ENCODE results near the gene UBAC1. TPM values are rescaled to one million over a fixed set of nuclear protein-coding genes. Genes with fewer than 3 reads are reported as not detected.

Gene UBAC1
- total RNA-seq, 2 donors from 2014 or later, result 54.9 to 66.5 TPM

GRCh38 chr9:136003411-136004218 lies 42.4 kb upstream of the UBAC1 start:
- Histone ChIP-seq H3K9ac (ENCODE audit: low read depth in 2 of 2, low read length in 2 of 2) (no peak overlapping the region), H3K9me3 (no peaks in the 10 kb centered on the region), H3K27me3 (no peaks in the 10 kb centered on the region), H3K4me3 (no peak overlapping the region), H3K36me3 (no peaks in the 10 kb centered on the region), H3K4me1 (no peaks in the 10 kb centered on the region), H3K27ac (no peak overlapping the region)
- intact Hi-C loops (cut with DNase I), result no loop called here
- no peak for DNase-seq
- TF ChIP-seq, protein P1, sequence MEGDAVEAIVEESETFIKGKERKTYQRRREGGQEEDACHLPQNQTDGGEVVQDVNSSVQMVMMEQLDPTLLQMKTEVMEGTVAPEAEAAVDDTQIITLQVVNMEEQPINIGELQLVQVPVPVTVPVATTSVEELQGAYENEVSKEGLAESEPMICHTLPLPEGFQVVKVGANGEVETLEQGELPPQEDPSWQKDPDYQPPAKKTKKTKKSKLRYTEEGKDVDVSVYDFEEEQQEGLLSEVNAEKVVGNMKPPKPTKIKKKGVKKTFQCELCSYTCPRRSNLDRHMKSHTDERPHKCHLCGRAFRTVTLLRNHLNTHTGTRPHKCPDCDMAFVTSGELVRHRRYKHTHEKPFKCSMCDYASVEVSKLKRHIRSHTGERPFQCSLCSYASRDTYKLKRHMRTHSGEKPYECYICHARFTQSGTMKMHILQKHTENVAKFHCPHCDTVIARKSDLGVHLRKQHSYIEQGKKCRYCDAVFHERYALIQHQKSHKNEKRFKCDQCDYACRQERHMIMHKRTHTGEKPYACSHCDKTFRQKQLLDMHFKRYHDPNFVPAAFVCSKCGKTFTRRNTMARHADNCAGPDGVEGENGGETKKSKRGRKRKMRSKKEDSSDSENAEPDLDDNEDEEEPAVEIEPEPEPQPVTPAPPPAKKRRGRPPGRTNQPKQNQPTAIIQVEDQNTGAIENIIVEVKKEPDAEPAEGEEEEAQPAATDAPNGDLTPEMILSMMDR (IDR thresholded peaks at IDR 0.05), result no peak

- Histone ChIP-seq H3K4me1 (no peaks in the 10 kb centered on the region), H3K27ac (no peak overlapping the region), H3K36me3 (no peaks in the 10 kb centered on the region), H3K4me3 (no peak overlapping the region), H3K27me3 (no peaks in the 10 kb centered on the region), H3K9ac (ENCODE audit: low read depth in 2 of 2, low read length in 2 of 2) (no peak overlapping the region), H3K9me3 (no peaks in the 10 kb centered on the region)
- DNase-seq, result no peak
- intact Hi-C loops (cut with DNase I), result no loop called here
- TF ChIP-seq, protein P1 (IDR thresholded peaks at IDR 0.05), result no peak
Measured at GRCh38 chr9:136002881-136003280, 41.7 kb upstream of the UBAC1 start.

GRCh38 chr9:136002215-136002614 lies 41.0 kb upstream of the UBAC1 start:
- Histone ChIP-seq H3K27me3 (no peaks in the 10 kb centered on the region), H3K4me3 (no peak overlapping the region), H3K4me1 (no peaks in the 10 kb centered on the region), H3K9me3 (no peaks in the 10 kb centered on the region), H3K27ac (no peak overlapping the region), H3K36me3 (no peaks in the 10 kb centered on the region), H3K9ac (ENCODE audit: low read depth in 2 of 2, low read length in 2 of 2) (no peak overlapping the region)
- DNase-seq, result no peak
- intact Hi-C loops (cut with DNase I), result no loop called here
- TF ChIP-seq, protein P1 (IDR thresholded peaks at IDR 0.05), result no peak

GRCh38 chr9:136001231-136001630 lies 40.1 kb upstream of the UBAC1 start:
- Histone ChIP-seq H3K27me3 (no peaks in the 10 kb centered on the region), H3K4me1 (no peaks in the 10 kb centered on the region), H3K4me3 (no peak overlapping the region), H3K9ac (ENCODE audit: low read depth in 2 of 2, low read length in 2 of 2) (no peak overlapping the region), H3K27ac (no peak overlapping the region), H3K9me3 (no peaks in the 10 kb centered on the region), H3K36me3 (no peaks in the 10 kb centered on the region)
- DNase-seq, result no peak
- intact Hi-C loops (cut with DNase I), result no loop called here
- TF ChIP-seq, protein P1 (IDR thresholded peaks at IDR 0.05), result no peak

GRCh38 chr9:135998410-135999071 lies 37.4 kb upstream of the UBAC1 start:
- no peak overlapping the region for H3K9ac ChIP-seq (ENCODE audit: low read depth in 2 of 2, low read length in 2 of 2)
- H3K36me3 ChIP-seq, result no peaks in the 10 kb centered on the region
- no peak overlapping the region for H3K4me3 ChIP-seq
- TF ChIP-seq, protein P1 (IDR thresholded peaks at IDR 0.05), result no peak
- H3K27me3 ChIP-seq, result no peaks in the 10 kb centered on the region
- peaks cover 2% of the 10 kb centered on the region for H3K4me1 ChIP-seq
- no peaks in the 10 kb centered on the region for H3K9me3 ChIP-seq
- DNase-seq, result no peak
- intact Hi-C loops (cut with DNase I), result no loop called here
- H3K27ac ChIP-seq, result no peak overlapping the region

All from colonic mucosa (tissue), 4 donors.